HG03280 (cell line): ENCODE data around the gene EFNA5.
A peak's percentile ranks its signal among the peaks of the same experiment; 100 is the strongest.
"Not testable (repeated sequence)": the region's sequence is repeated elsewhere in the genome, so short reads cannot be mapped to it uniquely, and the experiment has no call there.

Experiments used
- ATAC-seq: cut with Tn5 transposase; IDR thresholded peaks from one replicate; pipeline ENCODE4 v1.9.1; 2021; ENCODE audit warnings: mild to moderate bottlenecking, moderate library complexity; ENCODE audit not compliant: unreplicated experiment

The EFNA5 gene

GRCh38 chr5:107377277-107377609 is 293.5 kb downstream of the EFNA5 start:
- no peak for ATAC-seq

DNA sequence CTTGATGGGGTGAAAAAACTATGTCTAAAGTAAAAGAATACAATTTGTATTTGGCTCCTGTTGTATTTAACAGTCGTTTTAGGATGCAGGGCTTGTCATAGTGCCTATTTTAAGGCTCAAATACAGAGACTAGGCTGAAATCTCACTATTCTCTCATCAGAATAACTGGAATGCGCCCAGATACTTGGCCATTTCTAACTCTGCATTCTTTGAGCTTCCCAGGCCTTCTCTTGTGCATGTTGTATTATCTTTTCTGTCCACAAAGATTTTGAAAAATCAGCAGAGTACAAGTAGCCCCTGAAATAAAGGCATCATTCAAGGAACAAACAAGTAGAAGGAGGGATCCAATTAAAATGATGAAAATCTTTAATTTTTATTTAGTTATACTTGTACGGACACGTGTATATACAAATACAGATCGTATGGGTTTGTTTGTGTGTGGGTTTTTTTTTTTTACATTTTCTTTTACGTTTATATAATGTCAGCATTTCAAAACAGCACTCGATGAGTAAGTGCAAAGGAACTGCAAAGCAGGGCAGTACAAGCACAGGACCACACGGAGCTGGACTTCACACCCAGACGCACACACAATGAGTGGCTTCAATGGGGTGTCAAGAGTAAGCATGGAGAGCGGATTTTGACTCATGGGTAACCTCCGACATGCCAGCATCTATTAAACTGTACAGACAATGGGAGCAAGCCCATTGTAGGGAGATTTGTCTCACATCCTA is 294.0 kb downstream of the EFNA5 start:
- no peak for ATAC-seq

GRCh38 chr5:107373549-107374263 is 297.0 kb downstream of the EFNA5 start:
- peak; percentile 73 for ATAC-seq

GRCh38 chr5:107372723-107373450 is 297.9 kb downstream of the EFNA5 start:
- ATAC-seq: no peak

- ATAC-seq: no peak
These were observed 300.3 kb downstream of the EFNA5 start for GRCh38 chr5:107370396-107370968.

DNA sequence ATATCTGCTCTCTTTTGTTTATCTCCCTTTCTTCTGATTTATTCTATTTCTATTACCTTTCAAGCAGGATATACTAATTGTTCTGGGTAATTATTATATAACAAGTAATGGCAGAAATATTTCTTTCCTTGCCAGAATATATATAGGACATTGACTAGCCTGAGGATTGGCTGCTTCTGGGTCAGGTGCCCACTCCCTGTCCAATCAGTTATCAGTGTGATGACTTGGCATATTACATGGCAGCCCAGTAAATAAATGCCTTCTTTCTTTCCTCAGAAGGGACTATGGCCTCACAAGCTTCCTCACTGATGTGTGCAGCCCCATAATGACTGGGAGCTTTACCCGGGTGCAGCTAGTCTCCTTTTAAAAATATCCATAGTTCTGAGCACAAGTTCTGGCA is 301.1 kb downstream of the EFNA5 start:
- no peak for ATAC-seq

- ATAC-seq: no peak
These were observed 302.1 kb downstream of the EFNA5 start for GRCh38 chr5:107368615-107369014.

- ATAC-seq: no peak
These were observed 302.8 kb downstream of the EFNA5 start for GRCh38 chr5:107367939-107368338.

DNA sequence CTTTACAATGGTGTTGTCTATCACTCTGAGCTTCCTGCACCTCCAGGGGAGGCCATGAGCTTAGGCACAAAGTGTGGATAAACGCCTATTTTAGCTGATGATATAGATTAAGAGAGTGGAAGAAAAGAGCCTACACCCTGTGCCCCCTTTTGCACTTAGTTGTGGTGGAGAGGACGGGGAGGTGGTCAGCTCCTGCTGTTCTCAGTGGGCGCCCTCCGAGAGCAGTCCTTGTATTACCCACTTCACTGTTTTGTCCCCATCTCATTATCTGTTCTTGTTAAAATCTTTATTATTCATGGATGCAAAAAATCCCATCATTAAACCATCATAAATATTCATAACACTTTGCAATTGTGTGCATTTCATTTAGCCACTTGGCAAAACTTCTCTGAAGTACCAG is 303.3 kb downstream of the EFNA5 start:
- no peak for ATAC-seq

DNA sequence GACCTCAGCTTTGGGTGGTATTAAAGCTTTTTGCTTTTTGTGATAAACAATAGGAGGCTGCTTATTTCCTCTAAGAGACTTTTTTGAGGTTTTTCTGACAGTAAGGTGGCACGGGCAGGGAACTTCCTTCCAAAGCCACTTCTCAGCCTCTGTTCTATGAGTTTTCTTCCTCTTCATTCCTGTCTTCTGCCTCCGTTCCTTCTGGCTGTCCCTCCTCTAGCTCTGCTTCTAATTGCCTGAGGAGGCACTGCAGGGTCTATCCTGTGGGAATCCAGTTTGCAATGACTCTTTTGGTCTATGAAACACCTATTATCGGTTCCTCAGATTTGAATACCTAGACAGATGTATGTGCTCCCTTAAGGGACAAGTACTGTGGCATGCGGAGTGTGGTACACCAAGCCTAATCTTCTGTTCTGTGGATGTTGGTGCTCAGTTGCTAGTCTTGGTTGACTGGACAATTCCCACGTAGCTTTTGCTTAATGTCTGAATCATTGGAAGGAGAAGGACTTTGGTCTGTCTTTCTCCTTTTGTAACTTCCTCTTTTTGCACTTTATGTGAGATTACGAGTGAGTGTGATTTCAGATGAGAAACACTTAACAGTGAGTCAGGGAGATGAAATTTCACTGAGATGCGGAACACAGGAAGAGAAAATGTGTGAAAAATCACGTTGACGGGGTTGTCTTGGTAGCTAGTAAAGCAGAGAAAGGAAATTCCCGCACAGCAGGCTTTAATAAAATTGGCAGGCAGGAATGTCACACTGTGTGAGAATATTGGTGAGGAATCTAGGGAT is 305.2 kb downstream of the EFNA5 start:
- no peak for ATAC-seq

DNA sequence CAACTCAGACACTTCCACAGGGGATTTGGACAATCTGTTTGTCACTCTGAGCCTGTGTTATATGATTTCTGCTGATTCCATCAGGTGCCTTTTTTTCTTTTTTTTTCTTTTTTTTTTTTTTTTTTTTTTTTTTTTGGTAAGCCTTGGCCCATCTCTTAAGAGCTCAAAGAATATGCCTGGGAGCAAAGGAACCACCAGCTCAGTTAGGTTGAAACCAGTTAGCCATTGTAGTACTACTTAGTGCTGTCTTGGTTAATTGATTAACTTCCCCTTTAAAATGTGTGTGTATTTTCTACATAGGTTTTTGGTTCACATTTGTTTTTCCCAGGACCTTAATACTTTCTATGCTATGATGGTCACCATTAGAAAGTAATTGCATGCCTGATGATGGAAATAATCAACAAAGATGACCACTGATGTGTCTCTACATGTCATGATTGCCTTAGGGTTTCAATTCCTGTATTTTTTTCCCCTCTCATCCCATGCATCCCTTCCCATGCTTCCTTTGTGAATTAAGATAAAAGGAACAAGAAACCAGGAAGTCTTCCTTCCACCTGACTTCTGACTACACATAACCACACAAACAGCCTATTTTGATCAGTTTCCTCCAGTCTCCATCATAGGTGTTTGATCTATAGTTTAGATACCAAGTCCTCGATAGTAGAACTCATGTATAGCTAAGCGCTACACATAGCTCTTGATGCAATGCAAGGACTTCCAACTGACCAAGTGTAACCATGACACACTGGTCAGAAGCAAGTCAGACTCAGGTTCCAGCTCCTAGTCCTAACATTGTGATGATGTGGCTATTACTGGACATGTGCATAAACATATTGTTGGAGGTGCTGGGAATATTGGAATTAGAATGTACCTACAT is 306.1 kb downstream of the EFNA5 start:
- no peak for ATAC-seq

DNA sequence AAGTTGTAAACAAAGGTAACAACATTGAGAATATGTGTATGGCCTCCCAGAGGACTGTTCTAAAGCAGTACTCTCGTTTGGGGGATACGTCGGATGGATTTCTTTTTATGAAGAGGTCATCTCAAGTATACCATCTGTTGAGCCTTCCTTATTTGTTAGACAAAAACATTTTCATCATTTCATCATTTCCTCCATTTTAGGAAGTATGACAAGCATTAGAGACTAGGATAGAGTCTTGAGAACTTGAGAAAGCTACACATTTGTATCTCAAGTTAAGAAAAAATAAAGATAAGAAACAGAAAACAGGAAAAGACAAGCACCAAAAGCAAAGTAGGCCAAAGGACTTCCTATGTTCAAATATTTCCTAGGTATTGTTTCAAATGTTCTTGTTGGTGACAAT is 307.0 kb downstream of the EFNA5 start:
- ATAC-seq: no peak

DNA sequence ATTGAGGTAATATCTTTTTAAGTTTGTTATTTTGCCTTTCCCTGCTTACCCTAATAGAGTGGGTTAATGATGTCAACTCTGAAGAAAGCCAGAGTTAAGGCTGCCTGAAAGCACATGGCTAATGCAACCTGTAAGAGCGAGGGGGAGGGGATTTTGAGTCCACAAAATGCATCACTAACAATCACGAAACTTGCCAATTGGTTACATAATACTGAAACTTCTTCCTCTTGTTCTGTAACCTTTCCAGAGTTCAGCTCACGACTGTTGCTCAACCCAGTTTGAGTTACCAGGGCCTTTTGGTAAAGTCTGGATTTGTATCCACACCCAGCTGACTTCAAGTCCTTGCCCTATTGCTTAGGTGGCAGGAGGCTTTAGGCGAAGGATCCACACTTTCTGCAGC is 308.8 kb downstream of the EFNA5 start:
- ATAC-seq: no peak

DNA sequence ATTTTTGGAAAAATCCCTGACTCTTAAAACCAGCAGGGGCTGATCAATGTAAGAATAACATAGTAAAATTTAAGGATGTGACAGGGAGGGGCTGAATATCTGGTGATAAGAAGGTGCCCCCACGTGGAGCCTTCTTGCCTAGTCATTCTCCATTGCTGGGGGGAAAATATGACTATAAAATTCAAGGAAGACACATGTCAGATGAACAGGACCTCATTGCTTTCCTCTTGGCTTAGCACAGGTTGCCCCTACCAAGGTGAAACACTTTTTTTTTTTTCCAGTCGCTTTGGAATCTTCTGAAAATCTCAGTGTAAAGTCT is 310.9 kb downstream of the EFNA5 start:
- ATAC-seq: no peak

DNA sequence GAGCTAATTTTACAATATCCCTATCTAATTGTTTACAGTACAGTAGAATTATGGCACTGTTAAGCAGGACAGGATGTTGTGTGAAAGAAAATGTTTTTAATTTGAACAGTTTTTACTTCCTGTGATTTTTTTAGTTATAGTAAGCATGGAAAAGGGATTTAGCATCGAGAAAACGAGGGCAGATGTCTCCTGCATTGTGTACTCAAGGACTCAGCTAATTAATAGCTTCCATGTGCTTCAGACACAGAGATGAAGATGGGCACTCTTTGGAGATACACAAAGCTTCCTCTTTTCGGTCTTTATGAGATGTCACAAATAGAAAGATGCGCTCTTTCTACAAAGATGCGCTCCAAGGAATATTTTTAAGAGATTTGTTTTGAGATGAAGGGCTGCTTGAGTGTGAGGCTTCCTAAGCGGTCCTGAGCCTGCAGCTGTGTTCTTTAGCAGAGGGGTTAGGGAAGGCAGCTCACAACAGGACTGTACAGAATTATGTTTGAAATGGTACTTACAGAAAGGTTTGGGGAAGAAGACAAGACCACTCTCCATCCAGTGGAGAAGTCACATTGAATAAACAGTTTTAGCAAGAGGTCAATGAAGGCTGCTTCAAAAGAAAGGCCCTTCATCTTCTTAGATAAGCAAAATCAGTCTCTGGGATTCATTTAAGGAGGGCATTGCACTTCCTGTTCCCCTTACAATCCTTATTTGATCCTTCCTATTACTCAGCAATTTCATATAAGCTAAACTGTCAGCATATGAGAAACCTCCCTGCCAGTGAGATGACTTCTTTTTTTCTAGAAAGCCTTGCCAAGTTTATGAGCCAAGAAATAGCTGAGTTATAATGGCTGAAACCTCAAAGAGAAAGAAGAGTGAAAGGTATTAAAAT is 311.5 kb downstream of the EFNA5 start:
- ATAC-seq: no peak

DNA sequence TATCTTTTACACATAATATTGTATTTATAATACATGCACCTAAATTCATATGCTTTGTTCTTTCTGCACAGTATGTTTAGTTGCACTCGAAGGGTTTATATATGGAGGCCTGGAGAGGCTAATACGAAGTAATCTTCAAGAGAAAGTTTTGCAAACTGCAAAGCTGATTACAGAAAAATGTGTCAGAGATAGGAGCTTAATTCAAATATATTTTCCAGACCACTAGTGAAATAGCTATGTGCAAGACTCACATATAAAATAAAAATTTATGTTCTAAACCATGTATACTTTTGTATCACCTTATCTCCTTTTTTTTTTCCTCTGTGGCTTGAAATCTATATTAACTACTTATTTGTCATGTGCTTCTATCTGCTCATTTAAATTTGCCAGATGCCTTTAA is 313.8 kb downstream of the EFNA5 start:
- no peak for ATAC-seq

GRCh38 chr5:107352576-107352975 is 318.2 kb downstream of the EFNA5 start:
- ATAC-seq: no peak

GRCh38 chr5:107346580-107346979 is 324.2 kb downstream of the EFNA5 start:
- not testable (repeated sequence) for ATAC-seq

DNA sequence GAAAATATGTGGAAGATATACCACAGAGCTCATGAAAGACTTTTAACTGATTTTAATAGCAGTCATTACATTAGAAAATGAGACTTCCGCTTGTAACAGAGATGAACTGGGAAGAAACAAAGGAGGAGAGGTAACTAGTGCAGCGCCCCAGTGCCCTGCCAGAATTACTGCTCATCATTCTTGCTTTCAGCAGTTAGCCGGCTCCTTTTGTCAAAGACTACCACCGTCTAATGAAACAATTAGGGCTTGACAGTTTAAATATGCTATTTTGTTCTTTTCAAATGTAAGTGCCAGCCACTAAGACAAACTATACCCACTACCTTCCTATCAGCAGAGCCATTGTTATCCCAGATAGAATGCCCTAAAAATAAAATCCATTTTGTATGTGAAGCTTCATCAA is 328.4 kb downstream of the EFNA5 start:
- ATAC-seq: no peak
